ENCODE measurements around the gene CRYBG2. TPM values are rescaled to one million over a fixed set of nuclear protein-coding genes. Genes with fewer than 3 reads are reported as not detected.
A peak's percentile ranks its signal among the peaks of the same experiment; 100 is the strongest.

Gene CRYBG2
- polyA plus RNA-seq, 3 donors = 0.52 TPM; not detected in 2

DNA sequence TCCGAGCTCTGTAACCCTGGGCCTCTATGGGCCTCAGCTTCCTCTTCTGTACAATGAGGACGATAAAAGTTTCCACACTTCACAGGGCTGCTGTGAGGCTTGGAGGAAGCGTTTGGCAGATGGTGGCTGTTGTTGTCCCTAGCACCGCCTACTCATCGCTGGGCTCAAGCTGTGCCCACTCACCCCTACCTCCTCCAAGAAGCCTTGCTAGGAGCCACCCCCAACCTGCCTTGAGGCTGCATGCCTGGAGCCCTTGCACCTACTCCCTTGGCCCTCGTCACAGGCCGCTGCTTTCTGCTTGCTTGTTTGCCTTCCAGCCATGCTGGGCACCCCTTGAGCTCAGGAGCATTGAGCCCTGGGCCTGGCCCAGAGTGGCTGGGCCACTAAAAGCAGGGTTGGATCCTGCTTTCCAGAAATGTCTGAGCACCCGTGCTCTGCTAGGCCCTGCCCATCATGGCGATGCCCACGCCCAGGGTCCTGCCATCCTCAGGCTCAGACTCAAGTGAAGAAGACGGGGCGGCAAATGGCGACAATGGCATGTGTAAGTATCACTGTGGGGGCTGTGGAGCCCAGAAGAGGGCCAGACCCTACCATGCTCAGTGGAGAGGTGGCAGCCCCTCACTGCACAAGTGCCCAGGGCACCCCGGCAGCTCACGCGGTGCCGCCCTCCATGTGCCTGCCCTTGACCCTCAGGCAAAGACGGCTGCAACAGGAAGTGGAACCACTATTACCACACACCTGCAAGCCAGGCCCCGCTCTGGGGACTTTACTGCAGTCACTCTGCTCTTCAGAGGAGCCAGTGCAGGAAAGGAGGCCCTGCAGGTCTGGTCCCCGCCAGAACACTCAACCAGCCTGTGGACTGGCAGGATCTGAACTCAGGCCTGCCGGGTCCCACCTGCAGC, 64.5 kb downstream of the CRYBG2 start:
- WGBS (ENCODE audit: insufficient coverage) = 19% methylated on average over 17 of the region's 21 CpGs
- peaks cover 0 to 8% (median 3%) of the 10 kb centered on the region in 3 donors for H3K27me3 Mint-ChIP-seq (ENCODE audit: low read depth in 3 of 3)
- peaks cover 88 to 89% of the 10 kb centered on the region in 2 donors for H3K4me1 ChIP-seq (ENCODE audit: control insufficient read depth in 1 of 2, insufficient read depth in 2 of 2, low read length in 2 of 2)
- no peaks in the 10 kb centered on the region for H3K27me3 ChIP-seq (ENCODE audit: control insufficient read depth in 2 of 2, insufficient read depth in 2 of 2, low read length in 2 of 2)
- H3K79me2 ChIP-seq (ENCODE audit: insufficient read depth, low read length) = peaks cover 45% of the 10 kb centered on the region
- no peaks in the 10 kb centered on the region for H3K9me3 ChIP-seq (replicated peaks in 1 of 2; ENCODE audit: control insufficient read depth in 1 of 2, insufficient read depth in 1 of 2, low read length in 2 of 2)
- H3K4me3 Mint-ChIP-seq = peak overlapping the region; percentile 56 to 79
- H3K4me1 Mint-ChIP-seq = peaks cover 90% of the 10 kb centered on the region
- peaks cover 36 to 61% of the 10 kb centered on the region in 2 donors for H3K36me3 Mint-ChIP-seq
- H3K27ac ChIP-seq (ENCODE audit: low read depth in 1 of 2, low read length in 2 of 2) = peak overlapping the region; percentile 99 to 100
- intact Hi-C loops (cut with micrococcal nuclease) = loop anchor here in 1 of 2 donors (1.0 to 2.0 kb wide), 2 partner anchors 15 to 18 kb away; no protein-coding TSS in a partner anchor
- DNase-seq = peak; percentile 93
- no peak overlapping the region for H2AFZ ChIP-seq (ENCODE audit: insufficient read depth, low read depth, low read length, poor library complexity, severe bottlenecking)
- H3K27ac Mint-ChIP-seq = peak overlapping the region; percentile 96 to 100 (median 100)
- TF ChIP-seq CTCF (IDR thresholded peaks at IDR 0.05) = no peak
- peak overlapping the region; percentile 55 for H3K4me2 ChIP-seq (replicated peaks; ENCODE audit: extremely low read depth, low read length, poor library complexity, severe bottlenecking)
- peaks cover 2% of the 10 kb centered on the region for H4K20me1 ChIP-seq (ENCODE audit: insufficient read depth, low read length)
- H3K9ac ChIP-seq (ENCODE audit: insufficient read depth, low read length, poor library complexity, severe bottlenecking) = peak overlapping the region; percentile 92
- H3K4me3 ChIP-seq (replicated peaks in 1 of 3; ENCODE audit: low read depth in 2 of 3, low read length in 3 of 3) = peak overlapping the region in 1 of 3 experiments; percentile 52
- H3K9me3 Mint-ChIP-seq = no peaks in the 10 kb centered on the region
- H3K36me3 ChIP-seq (replicated peaks in 1 of 2; ENCODE audit: control insufficient read depth in 1 of 2, insufficient read depth in 2 of 2, low read length in 2 of 2) = peaks cover 16 to 25% of the 10 kb centered on the region in 2 donors

DNA sequence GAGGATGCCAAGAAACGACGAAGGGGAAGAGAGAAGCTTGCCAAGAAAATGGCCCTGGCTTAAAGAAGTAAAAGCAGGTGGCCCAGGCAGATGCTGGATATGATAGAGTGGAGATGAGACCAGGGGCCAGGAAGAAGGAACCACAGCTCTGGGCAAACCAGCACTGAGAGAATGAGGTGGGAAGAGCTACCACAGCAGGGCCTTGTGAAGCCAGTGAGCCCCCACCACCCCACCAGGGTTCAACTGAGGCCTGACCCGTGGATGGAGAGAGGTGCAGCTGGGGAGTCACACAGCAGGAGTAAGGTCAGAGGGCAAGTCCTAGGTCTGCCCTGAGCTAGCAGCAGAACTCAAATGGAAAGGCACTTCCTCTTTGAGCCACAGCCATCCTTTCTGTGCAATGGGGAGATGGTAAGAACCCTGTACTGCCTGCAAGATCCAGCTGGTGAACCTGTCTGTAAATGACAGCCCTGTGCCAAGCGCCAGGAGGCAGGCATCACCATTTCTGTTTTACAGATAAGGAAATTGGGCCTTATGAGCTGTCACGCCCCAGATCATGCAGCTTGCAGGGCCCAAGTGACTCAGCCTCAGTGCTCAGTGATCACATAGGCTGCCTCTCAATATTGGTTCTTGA, 65.5 kb downstream of the CRYBG2 start:
- H3K36me3 ChIP-seq (replicated peaks in 1 of 2; ENCODE audit: control insufficient read depth in 1 of 2, insufficient read depth in 2 of 2, low read length in 2 of 2) = peaks cover 17 to 26% of the 10 kb centered on the region in 2 donors
- peak overlapping the region; percentile 92 for H3K9ac ChIP-seq (ENCODE audit: insufficient read depth, low read length, poor library complexity, severe bottlenecking)
- peak overlapping the region in 1 of 3 experiments; percentile 17 for H3K4me3 ChIP-seq (replicated peaks in 1 of 3; ENCODE audit: low read depth in 2 of 3, low read length in 3 of 3)
- Mint-ChIP-seq H3K4me3 (peak overlapping the region; percentile 47 to 79), H3K4me1 (peaks cover 98% of the 10 kb centered on the region), H3K27me3 (ENCODE audit: low read depth in 3 of 3) (peaks cover 0 to 8% (median 3%) of the 10 kb centered on the region in 3 donors), H3K36me3 (peaks cover 34 to 61% of the 10 kb centered on the region in 2 donors), H3K27ac (peak overlapping the region; percentile 96 to 100 (median 100)), H3K9me3 (no peaks in the 10 kb centered on the region)
- H3K27me3 ChIP-seq (ENCODE audit: control insufficient read depth in 2 of 2, insufficient read depth in 2 of 2, low read length in 2 of 2) = no peaks in the 10 kb centered on the region
- no peaks in the 10 kb centered on the region for H3K9me3 ChIP-seq (replicated peaks in 1 of 2; ENCODE audit: control insufficient read depth in 1 of 2, insufficient read depth in 1 of 2, low read length in 2 of 2)
- intact Hi-C loops (cut with micrococcal nuclease) = loop anchor here in 1 of 2 donors (1.0 to 2.0 kb wide), 2 partner anchors 14 to 33 kb away; no protein-coding TSS in a partner anchor
- peak overlapping the region; percentile 99 to 100 for H3K27ac ChIP-seq (ENCODE audit: low read depth in 1 of 2, low read length in 2 of 2)
- peaks cover 55% of the 10 kb centered on the region for H3K79me2 ChIP-seq (ENCODE audit: insufficient read depth, low read length)
- DNase-seq = peak; percentile 85 to 91 (median 87)
- peak overlapping the region; percentile 17 for H3K4me2 ChIP-seq (replicated peaks; ENCODE audit: extremely low read depth, low read length, poor library complexity, severe bottlenecking)
- H4K20me1 ChIP-seq (ENCODE audit: insufficient read depth, low read length) = peaks cover 7% of the 10 kb centered on the region
- peaks cover 98% of the 10 kb centered on the region in 2 donors for H3K4me1 ChIP-seq (ENCODE audit: control insufficient read depth in 1 of 2, insufficient read depth in 2 of 2, low read length in 2 of 2)
- no peak overlapping the region for H2AFZ ChIP-seq (ENCODE audit: insufficient read depth, low read depth, low read length, poor library complexity, severe bottlenecking)
- WGBS (ENCODE audit: insufficient coverage) = 14% methylated on average over 5 of the region's 5 CpGs
- peak; percentile 34 for TF ChIP-seq CTCF (IDR thresholded peaks at IDR 0.05)

All from CD14-positive monocyte (primary cell).